ENCODE results near the gene FTCD. TPM values are rescaled to one million over a fixed set of nuclear protein-coding genes. Genes with fewer than 3 reads are reported as not detected.

The FTCD gene
- total and polyA plus RNA-seq, 2 donors (not counting 3 experiments of a cell fraction or from before 2014, with no cell fraction given) = 0.06 to 1.2 TPM

DNA sequence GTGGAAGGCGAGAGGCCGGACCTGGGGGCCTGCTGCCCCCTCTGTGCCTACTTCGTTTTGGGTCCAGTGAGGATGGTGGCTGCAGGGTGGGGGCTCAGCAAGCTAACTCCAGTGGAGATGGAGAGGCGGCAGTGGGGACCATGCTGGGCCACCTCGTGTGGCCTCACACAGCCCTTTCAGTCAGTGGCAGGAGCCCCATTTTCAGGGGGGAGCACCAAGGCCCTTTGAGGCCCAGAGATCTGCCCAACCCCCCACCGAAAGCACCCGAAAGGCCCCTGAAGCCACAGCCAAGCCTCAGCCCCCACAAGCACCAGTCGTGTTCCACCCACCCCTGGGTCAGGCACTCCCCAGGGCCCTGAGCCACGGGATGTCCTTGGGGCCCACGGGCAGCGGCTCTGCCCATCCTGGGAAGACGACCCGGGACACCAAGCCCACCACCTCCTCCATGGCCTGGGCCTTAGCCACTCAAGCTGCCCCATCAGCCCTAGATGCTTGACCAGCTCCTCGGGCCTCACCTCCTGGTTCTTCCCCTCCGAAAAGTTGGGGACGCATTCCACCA lies 345 bp downstream of the FTCD start:
- ChIA-PET CTCF (interaction anchor here (2.7 to 4.0 kb wide), 2 partner anchors 12 to 20 kb away, joined by 11 to 39 read pairs; no protein-coding TSS in a partner anchor), POLR2A (no interaction called here)
- H4K20me1 ChIP-seq (replicated peaks; ENCODE audit: control insufficient read depth, extremely low read depth, insufficient read depth, low read length) = no peaks in the 10 kb centered on the region
- dilution Hi-C loops (cut with MboI; ENCODE audit: extremely low pct_ligation_motif_present, low sequenced_read_pairs) (no loop called here), intact Hi-C loops (cut with micrococcal nuclease) (loop anchor here (5.0 kb wide), 1 partner anchor 32 kb away; no protein-coding TSS in a partner anchor)
- no peaks in the 10 kb centered on the region for H3K79me2 ChIP-seq (ENCODE audit: control insufficient read depth, insufficient read depth, low read length)
- DNase-seq (ENCODE audit: low read depth, low spot score) (no peak), FAIRE-seq (no peak)
- H2AFZ ChIP-seq (ENCODE audit: low read depth, low read length) = no peak overlapping the region
- H3K9me3 ChIP-seq (replicated peaks; ENCODE audit: control insufficient read depth, insufficient read depth, low read length) = no peaks in the 10 kb centered on the region
- H3K9me1 ChIP-seq (replicated peaks; ENCODE audit: control insufficient read depth, extremely low read depth, insufficient read depth, low read length) = no peaks in the 10 kb centered on the region
- no peaks in the 10 kb centered on the region for H3K36me3 ChIP-seq (ENCODE audit: control insufficient read depth in 2 of 2, extremely low read depth in 1 of 2, insufficient read depth in 2 of 2, low read length in 2 of 2)
- H3K27me3 ChIP-seq (ENCODE audit: control insufficient read depth in 2 of 2, insufficient read depth in 2 of 2, low read length in 2 of 2) = no peaks in the 10 kb centered on the region
- BruUV-seq (replicated peaks) = no TSS peak
- no peak overlapping the region for H3K27ac ChIP-seq (ENCODE audit: insufficient read depth, low read depth, low read length)
- H3K4me3 ChIP-seq (replicated peaks in 1 of 3; ENCODE audit: insufficient read depth in 1 of 3, low read depth in 1 of 3, low read length in 3 of 3) = no peak overlapping the region
- no peaks in the 10 kb centered on the region for H3K4me1 ChIP-seq (ENCODE audit: control insufficient read depth, extremely low read depth, insufficient read depth, low read length)
- no peak overlapping the region for H3K9ac ChIP-seq (replicated peaks; ENCODE audit: extremely low read depth, insufficient read depth, low read length)
- no peak overlapping the region for H3K4me2 ChIP-seq (ENCODE audit: insufficient read depth, low read length)
- TF ChIP-seq, protein P1, sequence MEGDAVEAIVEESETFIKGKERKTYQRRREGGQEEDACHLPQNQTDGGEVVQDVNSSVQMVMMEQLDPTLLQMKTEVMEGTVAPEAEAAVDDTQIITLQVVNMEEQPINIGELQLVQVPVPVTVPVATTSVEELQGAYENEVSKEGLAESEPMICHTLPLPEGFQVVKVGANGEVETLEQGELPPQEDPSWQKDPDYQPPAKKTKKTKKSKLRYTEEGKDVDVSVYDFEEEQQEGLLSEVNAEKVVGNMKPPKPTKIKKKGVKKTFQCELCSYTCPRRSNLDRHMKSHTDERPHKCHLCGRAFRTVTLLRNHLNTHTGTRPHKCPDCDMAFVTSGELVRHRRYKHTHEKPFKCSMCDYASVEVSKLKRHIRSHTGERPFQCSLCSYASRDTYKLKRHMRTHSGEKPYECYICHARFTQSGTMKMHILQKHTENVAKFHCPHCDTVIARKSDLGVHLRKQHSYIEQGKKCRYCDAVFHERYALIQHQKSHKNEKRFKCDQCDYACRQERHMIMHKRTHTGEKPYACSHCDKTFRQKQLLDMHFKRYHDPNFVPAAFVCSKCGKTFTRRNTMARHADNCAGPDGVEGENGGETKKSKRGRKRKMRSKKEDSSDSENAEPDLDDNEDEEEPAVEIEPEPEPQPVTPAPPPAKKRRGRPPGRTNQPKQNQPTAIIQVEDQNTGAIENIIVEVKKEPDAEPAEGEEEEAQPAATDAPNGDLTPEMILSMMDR (IDR thresholded peaks at IDR 0.05; ENCODE audit: extremely low read depth in 1 of 2, insufficient read depth in 1 of 2, low read depth in 1 of 2, low read length in 2 of 2) = no peak
- TF ChIP-seq POLR2AphosphoS5 (IDR thresholded peaks at IDR 0.05; ENCODE audit: insufficient read depth, low read depth, low read length) (no peak), MYC (IDR thresholded peaks at IDR 0.05; ENCODE audit: low read depth, low read length) (no peak), POLR2A (IDR thresholded peaks at IDR 0.05; ENCODE audit: low read depth, low read length) (no peak), GATA2 (IDR thresholded peaks at IDR 0.05; ENCODE audit: insufficient read depth, insufficient read length, low read depth, low read length) (no peak), JUN (IDR thresholded peaks at IDR 0.05; ENCODE audit: borderline replicate concordance, insufficient read depth, insufficient read length, low read depth) (no peak)
- TF ChIP-seq, protein P2, sequence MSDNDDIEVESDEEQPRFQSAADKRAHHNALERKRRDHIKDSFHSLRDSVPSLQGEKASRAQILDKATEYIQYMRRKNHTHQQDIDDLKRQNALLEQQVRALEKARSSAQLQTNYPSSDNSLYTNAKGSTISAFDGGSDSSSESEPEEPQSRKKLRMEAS (IDR thresholded peaks at IDR 0.05; ENCODE audit: insufficient read depth, insufficient read length) = no peak

Data from endothelial cell of umbilical vein (primary cell).